GM10248 (cell line): ENCODE data around the gene PLA1A.

ENCODE experiments used
- CTCF ChIA-PET: fragments of 300-600 bp; sonication (Branson Sonifier 250); formaldehyde crosslinking; extraction: SDS; loops from one replicate; lab custom pipeline; 2021; ENCODE audit warnings: antibody characterized with exemption; lab: Yijun Ruan, JAX
- POLR2A ChIA-PET: fragments of 350-650 bp; sonication (Branson Sonifier 250); formaldehyde crosslinking; extraction: SDS; loops from one replicate; lab custom pipeline; 2020; ENCODE audit warnings: antibody characterized with exemption; lab: Yijun Ruan, JAX
- DNase-seq: peaks from one replicate; pipeline ENCODE4 v3.0.0; 2012; ENCODE audit errors: extremely low spot score
- TF ChIP-seq, protein P1 (sequence below): IDR thresholded peaks from 2 replicates; pipeline ENCODE4 v1.5.1; 2012; ENCODE audit warnings: mild to moderate bottlenecking, low read depth; ENCODE audit errors: extremely low read depth, missing control alignments, control extremely low read depth

Gene PLA1A

DNA sequence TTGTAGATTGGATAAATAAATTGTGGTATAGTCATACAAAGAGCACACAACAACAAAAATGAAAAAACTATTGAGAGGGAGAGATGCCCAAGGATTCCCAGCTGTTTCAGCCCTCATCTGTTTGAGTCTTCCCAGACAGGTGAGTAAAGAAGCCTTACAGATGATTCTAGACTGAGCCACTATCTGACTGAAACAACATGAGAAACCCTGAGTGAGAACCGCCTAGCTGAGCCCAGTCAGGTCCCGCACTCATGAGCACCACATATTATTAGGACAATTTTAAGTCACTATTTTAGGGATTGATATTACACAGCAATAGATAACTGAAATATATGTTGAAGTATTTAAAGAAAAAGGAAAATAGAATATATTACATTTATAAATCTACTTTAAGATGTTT lies 43.7 kb downstream of the PLA1A start:
- POLR2A ChIA-PET, result no interaction called here
- CTCF ChIA-PET, result interaction anchor here (1.0 to 2.5 kb wide), 6 partner anchors 18 to 108 kb away, joined by 3 to 9 read pairs (median 4); no protein-coding TSS in a partner anchor

DNA sequence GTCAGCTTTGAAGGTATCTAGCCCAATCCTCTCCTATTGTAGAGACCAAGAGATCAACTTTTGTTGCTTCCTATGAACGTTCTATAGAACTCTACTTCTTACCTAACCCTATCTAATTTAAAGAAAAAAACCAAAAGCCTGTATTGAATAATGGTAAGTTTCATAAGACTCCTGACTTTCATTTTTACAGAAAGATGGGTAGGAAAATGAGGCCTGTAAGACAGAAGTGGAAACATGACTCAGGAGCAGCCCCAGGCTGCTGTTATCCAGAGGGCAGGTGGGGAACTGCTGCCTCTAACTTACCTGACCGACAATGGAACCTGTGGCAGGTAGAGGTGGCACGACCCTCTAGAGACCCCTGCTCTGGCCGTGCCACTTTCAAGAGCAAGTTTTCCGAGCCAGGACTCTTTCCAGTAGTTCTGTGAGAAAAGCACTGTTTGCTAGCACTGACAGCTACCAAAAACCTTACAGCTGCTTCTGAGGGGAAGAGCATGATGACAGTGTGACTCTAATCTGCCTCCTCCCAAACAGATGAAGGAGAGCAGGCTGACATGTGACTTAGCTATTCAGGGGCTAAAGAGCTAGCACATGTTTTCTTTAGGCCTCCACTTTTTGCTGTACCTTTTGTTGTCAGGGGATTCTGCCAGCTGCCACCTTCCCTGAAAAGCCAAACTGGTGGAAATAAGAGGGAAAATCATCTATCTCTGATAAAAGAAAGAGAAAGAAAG lies 45.2 kb downstream of the PLA1A start:
- POLR2A ChIA-PET, result no interaction called here
- TF ChIP-seq, protein P1, sequence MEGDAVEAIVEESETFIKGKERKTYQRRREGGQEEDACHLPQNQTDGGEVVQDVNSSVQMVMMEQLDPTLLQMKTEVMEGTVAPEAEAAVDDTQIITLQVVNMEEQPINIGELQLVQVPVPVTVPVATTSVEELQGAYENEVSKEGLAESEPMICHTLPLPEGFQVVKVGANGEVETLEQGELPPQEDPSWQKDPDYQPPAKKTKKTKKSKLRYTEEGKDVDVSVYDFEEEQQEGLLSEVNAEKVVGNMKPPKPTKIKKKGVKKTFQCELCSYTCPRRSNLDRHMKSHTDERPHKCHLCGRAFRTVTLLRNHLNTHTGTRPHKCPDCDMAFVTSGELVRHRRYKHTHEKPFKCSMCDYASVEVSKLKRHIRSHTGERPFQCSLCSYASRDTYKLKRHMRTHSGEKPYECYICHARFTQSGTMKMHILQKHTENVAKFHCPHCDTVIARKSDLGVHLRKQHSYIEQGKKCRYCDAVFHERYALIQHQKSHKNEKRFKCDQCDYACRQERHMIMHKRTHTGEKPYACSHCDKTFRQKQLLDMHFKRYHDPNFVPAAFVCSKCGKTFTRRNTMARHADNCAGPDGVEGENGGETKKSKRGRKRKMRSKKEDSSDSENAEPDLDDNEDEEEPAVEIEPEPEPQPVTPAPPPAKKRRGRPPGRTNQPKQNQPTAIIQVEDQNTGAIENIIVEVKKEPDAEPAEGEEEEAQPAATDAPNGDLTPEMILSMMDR, result no peak
- CTCF ChIA-PET, result interaction anchor here (0.8 to 2.7 kb wide), 9 partner anchors 13 to 349 kb away, joined by 3 to 15 read pairs (median 6); partner anchors contain the start of genes ARHGAP31 and POPDC2
- DNase-seq, result no peak

More for the DNA sequence above, 43.7 kb downstream of the PLA1A start:
- DNase-seq, result no peak
- TF ChIP-seq, protein P1, result no peak

DNA sequence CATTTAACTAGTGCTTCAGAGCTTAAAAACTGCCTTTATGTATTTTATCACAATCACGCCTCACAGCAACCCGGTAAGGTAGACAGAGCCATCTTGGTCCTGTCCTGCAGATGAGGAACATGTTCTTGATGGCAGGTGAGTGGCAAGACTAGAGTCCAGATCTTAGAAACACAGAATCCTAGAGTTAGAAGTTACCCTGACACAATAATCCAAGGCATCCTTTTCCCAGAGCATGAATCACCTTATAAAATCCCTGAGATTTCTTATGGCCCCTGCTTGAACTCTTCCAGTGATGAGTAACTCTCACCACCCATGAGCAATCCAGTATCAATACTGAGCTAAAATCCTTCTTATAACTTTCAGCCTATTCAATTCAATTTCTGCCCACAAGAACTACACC lies 45.8 kb downstream of the PLA1A start:
- TF ChIP-seq, protein P1, result no peak
- DNase-seq, result no peak
- ChIA-PET POLR2A (no interaction called here), CTCF (interaction anchor here (0.8 to 2.7 kb wide), 9 partner anchors 12 to 349 kb away, joined by 3 to 15 read pairs (median 6); partner anchors contain the start of genes ARHGAP31 and POPDC2)

DNA sequence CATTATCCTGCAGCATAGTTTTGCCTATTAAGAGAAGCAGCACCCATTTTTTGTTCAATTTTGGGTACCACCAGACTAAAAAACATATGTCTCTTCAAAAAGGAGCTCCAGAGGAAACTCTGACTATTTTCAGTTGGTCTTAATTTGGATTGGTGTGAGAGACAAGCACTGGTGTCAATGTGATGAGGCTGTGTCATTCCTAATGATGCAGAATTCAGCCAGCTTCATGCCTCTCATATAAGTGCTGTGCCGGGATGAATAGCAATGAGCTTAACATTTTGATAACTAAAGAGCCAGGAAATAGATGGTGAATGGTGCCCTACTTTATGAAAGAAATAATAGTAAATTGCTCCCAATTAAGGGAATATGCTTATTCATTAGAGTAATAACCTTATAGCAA lies 46.8 kb downstream of the PLA1A start:
- CTCF ChIA-PET, result interaction anchor here (1.6 to 2.7 kb wide), 4 partner anchors 11 to 44 kb away, joined by 4 to 15 read pairs (median 11); partner anchors contain the start of gene POPDC2

DNA sequence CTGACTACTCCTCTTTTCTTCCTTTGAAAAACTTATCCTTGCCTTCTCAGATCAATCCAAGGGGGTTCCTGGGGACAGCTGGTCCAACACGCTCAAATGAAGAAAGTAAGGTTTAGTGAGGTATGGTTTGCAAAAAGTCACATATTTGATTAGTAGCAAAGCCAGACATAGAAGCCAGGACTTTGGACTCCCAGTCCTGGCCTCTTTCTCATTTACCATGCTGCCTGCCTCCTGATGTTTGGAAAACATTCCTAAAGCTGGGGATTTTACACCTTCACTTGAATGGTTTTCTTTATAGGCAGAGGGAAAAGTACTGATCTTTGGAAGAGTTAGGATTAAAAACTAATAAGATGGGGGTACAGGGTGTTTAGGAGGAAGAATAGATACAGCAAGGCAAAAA lies 48.1 kb downstream of the PLA1A start:
- TF ChIP-seq, protein P1, result no peak
- ChIA-PET POLR2A (no interaction called here), CTCF (interaction anchor here (1.4 to 6.0 kb wide), 2 partner anchors 18 to 35 kb away, joined by 5 to 32 read pairs; no protein-coding TSS in a partner anchor)
- DNase-seq, result no peak

More for the DNA sequence above, 46.8 kb downstream of the PLA1A start:
- POLR2A ChIA-PET, result no interaction called here
- no peak for DNase-seq
- TF ChIP-seq, protein P1, result no peak

DNA sequence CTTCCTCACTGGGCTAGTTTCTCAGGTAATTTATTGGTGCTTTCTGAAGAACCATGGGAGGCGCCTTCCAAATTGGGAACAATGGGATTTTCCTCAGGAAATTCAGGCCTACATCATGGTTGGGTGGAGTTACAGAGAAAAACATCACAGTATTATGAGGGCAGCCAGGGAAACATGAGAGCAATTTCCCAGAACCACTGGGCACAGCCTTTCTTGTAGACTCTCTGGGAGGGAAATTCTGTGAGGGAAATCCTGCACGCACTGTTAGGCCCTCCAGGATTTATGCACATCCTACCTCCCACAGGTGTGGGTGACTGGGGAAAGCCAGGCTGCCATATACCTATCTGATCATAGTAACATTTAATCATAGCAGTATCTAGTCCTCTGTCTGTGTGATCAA lies 49.5 kb downstream of the PLA1A start:
- DNase-seq, result no peak
- POLR2A ChIA-PET, result interaction anchor here (0.6 kb wide), 1 partner anchor 132 kb away, joined by 4 read pairs; no protein-coding TSS in a partner anchor
- TF ChIP-seq, protein P1, result no peak
- CTCF ChIA-PET, result interaction anchor here (0.6 to 6.0 kb wide), 3 partner anchors 17 to 34 kb away, joined by 3 to 32 read pairs (median 5); no protein-coding TSS in a partner anchor
